Neural progenitor cell (in vitro differentiated cells): ENCODE measurements around the gene TBL1Y. TPM values are rescaled to one million over a fixed set of nuclear protein-coding genes. Genes with fewer than 3 reads are reported as not detected.

ENCODE experiments used
- DNase-seq: peaks from one replicate; pipeline ENCODE4 v3.0.0-alpha.2; 2016; ENCODE audit warnings: low spot score
- H2AFZ ChIP-seq: fragments of 200-600 bp; sonication (generic); replicated peaks from 2 replicates; pipeline ENCODE4 v1.6.1; 2016; ENCODE audit warnings: antibody characterized with exemption
- H3F3A ChIP-seq: fragments of 200-600 bp; sonication (generic); 2 replicates; pipeline ENCODE4 v1.6.1; 2016; ENCODE audit warnings: antibody characterized with exemption, low read depth
- H3K27ac ChIP-seq: fragments of 200-600 bp; sonication (generic); 2 replicates; pipeline ENCODE4 v1.5.1; 2016; ENCODE audit warnings: mild to moderate bottlenecking
- H3K27me3 ChIP-seq: fragments of 200-600 bp; sonication (generic); 2 replicates; pipeline ENCODE4 v1.6.1; 2016; ENCODE audit warnings: mild to moderate bottlenecking, moderate library complexity
- H3K36me3 ChIP-seq: fragments of 200-600 bp; sonication (generic); 2 replicates; pipeline ENCODE4 v1.5.1; 2016
- H3K4me1 ChIP-seq: fragments of 200-600 bp; sonication (generic); 2 replicates; pipeline ENCODE4 v1.6.1; 2016; ENCODE audit warnings: mixed run types
- H3K4me2 ChIP-seq: fragments of 200-600 bp; sonication (generic); 2 replicates; pipeline ENCODE4 v1.6.1; 2016
- H3K4me3 ChIP-seq: fragments of 200-600 bp; sonication (generic); 2 replicates; pipeline ENCODE4 v1.5.1; 2016
- H3K79me2 ChIP-seq: fragments of 200-600 bp; sonication (generic); 2 replicates; pipeline ENCODE4 v1.6.1; 2016; ENCODE audit warnings: low read depth
- H3K9ac ChIP-seq: fragments of 200-600 bp; sonication (generic); 2 replicates; pipeline ENCODE4 v1.6.1; 2016
- H3K9me3 ChIP-seq: fragments of 200-600 bp; sonication (generic); 2 replicates; pipeline ENCODE4 v1.5.1; 2016; ENCODE audit warnings: low read depth
- H4K20me1 ChIP-seq: fragments of 200-600 bp; sonication (generic); 2 replicates; pipeline ENCODE4 v1.6.1; 2016; ENCODE audit warnings: low read depth
- H3K27ac Mint-ChIP-seq: 3 replicates; pipeline ENCODE4 v1.8.0; 2021; ENCODE audit warnings: mixed read lengths
- H3K27me3 Mint-ChIP-seq: 2 replicates; pipeline ENCODE4 v1.8.0; 2022; ENCODE audit warnings: low read depth, mild to moderate bottlenecking, inconsistent platforms, moderate library complexity, mixed read lengths; ENCODE audit not compliant: insufficient read depth
- H3K36me3 Mint-ChIP-seq: 3 replicates; pipeline ENCODE4 v1.8.0; 2021; ENCODE audit warnings: mixed read lengths
- H3K4me1 Mint-ChIP-seq: 3 replicates; pipeline ENCODE4 v1.8.0; 2021; ENCODE audit warnings: mixed read lengths
- H3K4me3 Mint-ChIP-seq: 3 replicates; pipeline ENCODE4 v1.8.0; 2021; ENCODE audit warnings: mild to moderate bottlenecking, moderate library complexity, mixed read lengths
- H3K9me3 Mint-ChIP-seq: 3 replicates; pipeline ENCODE4 v1.8.0; 2020; ENCODE audit warnings: mixed read lengths
- EZH2 ChIP-seq: fragments of 200-600 bp; sonication (generic); IDR thresholded peaks from 2 replicates; pipeline ENCODE4 v1.6.1; 2017; ENCODE audit warnings: antibody characterized with exemption, mild to moderate bottlenecking, moderate library complexity
- EZH2phosphoT487 ChIP-seq: fragments of 200-600 bp; sonication (generic); IDR thresholded peaks from 2 replicates; pipeline ENCODE4 v1.6.1; 2017; ENCODE audit warnings: antibody characterized with exemption
- total RNA-seq: library from RNA; depleted of rRNA; stranded (reverse); fragments of >200 nt; gene quantifications from 2 replicates; pipeline ENCODE4 v1.2.3, GENCODE V29; 2015; ENCODE audit warnings: low replicate concordance
- TF ChIP-seq, protein P1 (sequence below): fragments of 200-600 bp; sonication (generic); IDR thresholded peaks from 2 replicates; pipeline ENCODE4 v1.5.1; 2017; ENCODE audit warnings: antibody characterized with exemption, mild to moderate bottlenecking

The TBL1Y gene
- total RNA-seq, 1 donor from 2014 or later: not detected

DNA sequence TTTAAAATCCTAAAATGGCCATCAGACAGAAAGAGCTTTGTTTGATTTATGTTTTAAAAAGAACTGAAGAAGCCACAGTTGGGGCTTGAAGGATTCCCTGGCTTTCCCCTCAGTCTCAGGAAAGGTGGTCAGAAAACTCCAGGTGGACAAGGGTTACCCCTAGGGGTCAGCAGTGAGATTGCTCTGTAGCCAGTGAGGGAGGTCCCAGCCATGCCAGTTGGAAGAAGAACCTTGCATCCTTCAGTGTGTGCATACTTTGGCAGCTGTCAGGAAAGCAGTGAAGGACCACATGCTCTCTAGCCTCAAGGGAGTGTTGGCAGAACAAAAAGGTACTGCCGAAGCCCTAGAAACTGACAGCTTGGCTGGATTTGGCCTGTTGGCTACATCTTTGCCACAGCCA, 182.3 kb downstream of the TBL1Y start:
- Histone ChIP-seq H4K20me1 (no peaks in the 10 kb centered on the region), H3K27me3 (no peaks in the 10 kb centered on the region), H3K9ac (no peak overlapping the region), H3K9me3 (no peaks in the 10 kb centered on the region), H3K36me3 (no peaks in the 10 kb centered on the region), H3K27ac (no peak overlapping the region), H2AFZ (no peak overlapping the region), H3K4me2 (no peak overlapping the region), H3K79me2 (no peaks in the 10 kb centered on the region), H3K4me1 (no peaks in the 10 kb centered on the region), H3K4me3 (no peak overlapping the region), H3F3A (no peaks in the 10 kb centered on the region)
- H3K27me3 Mint-ChIP-seq: no peaks in the 10 kb centered on the region
- H3K27ac Mint-ChIP-seq: no peak overlapping the region
- H3K36me3 Mint-ChIP-seq: no peaks in the 10 kb centered on the region
- H3K4me1 Mint-ChIP-seq: no peaks in the 10 kb centered on the region
- no peaks in the 10 kb centered on the region for H3K9me3 Mint-ChIP-seq
- DNase-seq: no peak
- no peak overlapping the region for H3K4me3 Mint-ChIP-seq
- TF ChIP-seq, protein P1, sequence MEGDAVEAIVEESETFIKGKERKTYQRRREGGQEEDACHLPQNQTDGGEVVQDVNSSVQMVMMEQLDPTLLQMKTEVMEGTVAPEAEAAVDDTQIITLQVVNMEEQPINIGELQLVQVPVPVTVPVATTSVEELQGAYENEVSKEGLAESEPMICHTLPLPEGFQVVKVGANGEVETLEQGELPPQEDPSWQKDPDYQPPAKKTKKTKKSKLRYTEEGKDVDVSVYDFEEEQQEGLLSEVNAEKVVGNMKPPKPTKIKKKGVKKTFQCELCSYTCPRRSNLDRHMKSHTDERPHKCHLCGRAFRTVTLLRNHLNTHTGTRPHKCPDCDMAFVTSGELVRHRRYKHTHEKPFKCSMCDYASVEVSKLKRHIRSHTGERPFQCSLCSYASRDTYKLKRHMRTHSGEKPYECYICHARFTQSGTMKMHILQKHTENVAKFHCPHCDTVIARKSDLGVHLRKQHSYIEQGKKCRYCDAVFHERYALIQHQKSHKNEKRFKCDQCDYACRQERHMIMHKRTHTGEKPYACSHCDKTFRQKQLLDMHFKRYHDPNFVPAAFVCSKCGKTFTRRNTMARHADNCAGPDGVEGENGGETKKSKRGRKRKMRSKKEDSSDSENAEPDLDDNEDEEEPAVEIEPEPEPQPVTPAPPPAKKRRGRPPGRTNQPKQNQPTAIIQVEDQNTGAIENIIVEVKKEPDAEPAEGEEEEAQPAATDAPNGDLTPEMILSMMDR: no peak

GRCh38 chrY:7094365-7094764, 183.9 kb downstream of the TBL1Y start:
- Histone ChIP-seq H3K9me3 (no peaks in the 10 kb centered on the region), H3K36me3 (no peaks in the 10 kb centered on the region), H3K4me3 (no peak overlapping the region), H3F3A (no peaks in the 10 kb centered on the region), H3K27me3 (no peaks in the 10 kb centered on the region), H3K9ac (no peak overlapping the region), H4K20me1 (no peaks in the 10 kb centered on the region), H3K27ac (no peak overlapping the region), H3K79me2 (no peaks in the 10 kb centered on the region), H3K4me2 (no peak overlapping the region), H2AFZ (no peak overlapping the region), H3K4me1 (no peaks in the 10 kb centered on the region)
- no peak overlapping the region for H3K27ac Mint-ChIP-seq
- H3K36me3 Mint-ChIP-seq: no peaks in the 10 kb centered on the region
- H3K4me3 Mint-ChIP-seq: no peak overlapping the region
- no peaks in the 10 kb centered on the region for H3K4me1 Mint-ChIP-seq
- H3K27me3 Mint-ChIP-seq: no peaks in the 10 kb centered on the region
- no peak for DNase-seq
- H3K9me3 Mint-ChIP-seq: no peaks in the 10 kb centered on the region
- TF ChIP-seq EZH2: no peak
- no peak for TF ChIP-seq EZH2phosphoT487
- TF ChIP-seq, protein P1: no peak

DNA sequence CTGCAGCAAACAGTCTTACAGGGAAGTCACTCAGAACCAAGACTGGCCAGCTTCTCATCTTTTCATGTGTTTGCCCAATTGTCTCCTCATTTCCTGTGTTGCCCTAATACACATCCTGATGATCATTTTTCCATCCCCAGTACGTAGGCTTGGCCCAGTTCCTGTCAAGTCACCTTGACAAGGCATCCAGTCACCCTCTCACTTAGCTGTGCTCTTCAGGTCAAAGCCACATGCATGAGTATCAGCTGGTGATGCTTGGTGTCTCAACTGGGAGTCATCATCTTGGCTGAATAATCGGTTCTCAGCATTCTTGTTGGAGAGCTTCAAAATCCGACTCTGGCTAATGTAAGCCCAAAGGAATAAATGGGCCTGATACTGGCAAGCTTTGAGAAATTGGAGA, 186.5 kb downstream of the TBL1Y start:
- Histone ChIP-seq H3K27me3 (no peaks in the 10 kb centered on the region), H3K36me3 (no peaks in the 10 kb centered on the region)

More for the DNA sequence above, 186.5 kb downstream of the TBL1Y start:
- no peaks in the 10 kb centered on the region for H3K4me1 ChIP-seq
- no peaks in the 10 kb centered on the region for H3F3A ChIP-seq
- TF ChIP-seq EZH2phosphoT487 (no peak), EZH2 (no peak)
- TF ChIP-seq, protein P1: no peak
- no peak overlapping the region for H3K4me3 Mint-ChIP-seq
- H4K20me1 ChIP-seq: no peaks in the 10 kb centered on the region
- no peaks in the 10 kb centered on the region for H3K9me3 Mint-ChIP-seq
- no peak overlapping the region for H3K27ac ChIP-seq
- no peak overlapping the region for H3K4me3 ChIP-seq
- DNase-seq: no peak
- H3K27me3 Mint-ChIP-seq: no peaks in the 10 kb centered on the region
- no peaks in the 10 kb centered on the region for H3K4me1 Mint-ChIP-seq
- H3K36me3 Mint-ChIP-seq: no peaks in the 10 kb centered on the region
- no peak overlapping the region for H3K4me2 ChIP-seq
- no peak overlapping the region for H3K9ac ChIP-seq
- H2AFZ ChIP-seq: no peak overlapping the region
- no peaks in the 10 kb centered on the region for H3K9me3 ChIP-seq
- no peak overlapping the region for H3K27ac Mint-ChIP-seq
- no peaks in the 10 kb centered on the region for H3K79me2 ChIP-seq
